HG02763 (cell line): Measurements from ENCODE around the gene PREX1.

Experiments
- ATAC-seq: cut with Tn5 transposase; IDR thresholded peaks from one replicate; pipeline ENCODE4 v1.9.1; 2021; ENCODE audit warnings: mild to moderate bottlenecking, moderate library complexity; ENCODE audit not compliant: unreplicated experiment

The PREX1 gene

GRCh38 chr20:48665785-48666184, 162.0 kb downstream of the PREX1 start:
- no peak for ATAC-seq

DNA sequence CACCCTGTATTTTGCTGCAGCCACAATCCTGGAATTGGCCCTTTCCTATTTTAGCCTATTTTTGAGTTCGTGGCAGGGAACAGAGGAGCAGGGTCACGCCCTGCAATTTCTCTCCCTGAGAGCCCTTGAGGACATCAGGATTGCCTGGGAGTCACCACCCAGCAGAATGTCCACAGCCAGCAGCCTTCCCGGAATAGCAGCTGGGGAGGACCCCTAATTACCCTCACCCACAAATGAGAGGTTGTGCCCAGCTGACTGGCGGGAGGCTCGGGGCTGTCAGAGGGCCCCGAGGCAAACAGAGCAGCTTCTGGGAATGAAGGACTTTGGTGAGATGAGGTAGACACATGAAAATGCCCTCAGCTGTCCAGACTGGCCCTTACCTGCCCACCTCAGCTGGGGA, 165.1 kb downstream of the PREX1 start:
- ATAC-seq, result no peak

DNA sequence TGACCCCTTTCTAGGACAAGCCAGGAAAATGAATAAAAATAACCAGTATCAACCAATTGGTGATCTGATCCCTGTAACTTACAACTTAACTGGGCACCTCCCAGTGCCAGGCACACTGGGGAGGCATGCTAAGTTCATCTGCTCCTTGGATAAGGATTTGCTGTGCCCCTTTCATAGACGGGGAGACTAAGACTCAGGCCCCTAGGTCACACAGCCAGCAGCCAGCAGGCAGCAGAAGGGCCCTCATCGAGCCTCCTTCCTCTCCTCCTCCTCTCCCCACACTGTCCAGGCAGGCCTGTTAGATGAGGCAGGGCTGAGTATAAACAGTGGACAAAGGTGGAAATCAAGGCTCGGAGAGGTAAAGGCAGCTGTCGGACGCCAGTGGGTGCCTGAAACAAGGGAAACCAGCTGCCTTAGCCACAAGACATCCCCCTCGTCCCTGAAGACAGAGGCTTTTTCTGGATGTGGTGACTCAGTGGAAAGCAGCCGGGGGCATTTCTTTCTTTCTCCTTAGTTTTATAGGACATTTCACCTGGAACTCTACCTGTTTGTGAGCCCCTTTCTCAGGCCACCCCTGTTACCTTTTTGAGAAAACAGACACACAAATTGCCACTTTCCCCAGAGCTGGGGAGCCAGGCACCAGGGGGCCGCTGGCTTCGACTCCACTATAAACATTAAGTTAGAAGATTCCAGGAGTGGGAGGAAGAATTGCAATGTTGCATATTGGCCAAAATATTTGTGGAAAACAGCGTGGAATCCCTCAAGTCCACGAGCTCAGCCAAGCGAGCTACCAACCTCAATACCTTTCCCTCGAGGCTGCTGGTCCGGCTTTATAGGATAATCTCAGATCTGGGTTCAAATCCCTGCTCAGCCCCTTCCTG, 166.0 kb downstream of the PREX1 start:
- no peak for ATAC-seq

DNA sequence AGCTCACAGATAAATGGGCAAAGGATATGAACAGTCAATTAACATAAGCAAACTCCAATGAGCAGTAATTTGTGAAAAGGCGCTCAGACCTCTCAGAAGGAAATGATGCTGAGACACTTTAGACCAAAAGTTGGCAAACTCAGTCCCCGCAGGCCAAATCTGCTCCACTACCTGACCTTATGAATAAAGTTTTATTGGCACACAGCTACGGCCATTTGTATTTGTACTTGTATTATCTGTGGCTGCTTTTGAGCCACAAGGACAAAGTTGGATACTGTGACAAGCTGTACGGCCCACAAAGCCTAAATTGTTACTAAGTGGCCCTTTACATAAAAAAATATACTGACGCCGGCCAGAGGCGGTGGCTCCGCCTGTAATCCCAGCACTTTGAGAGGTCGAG, 167.0 kb downstream of the PREX1 start:
- no peak for ATAC-seq

GRCh38 chr20:48659858-48660257, 167.9 kb downstream of the PREX1 start:
- ATAC-seq, result no peak

GRCh38 chr20:48658505-48658904, 169.3 kb downstream of the PREX1 start:
- ATAC-seq, result no peak

- no peak for ATAC-seq
These were observed 169.7 kb downstream of the PREX1 start for GRCh38 chr20:48658198-48658476.

- ATAC-seq, result no peak
These were observed 170.2 kb downstream of the PREX1 start for GRCh38 chr20:48657426-48658197.

GRCh38 chr20:48656661-48657211, 171.1 kb downstream of the PREX1 start:
- no peak for ATAC-seq

DNA sequence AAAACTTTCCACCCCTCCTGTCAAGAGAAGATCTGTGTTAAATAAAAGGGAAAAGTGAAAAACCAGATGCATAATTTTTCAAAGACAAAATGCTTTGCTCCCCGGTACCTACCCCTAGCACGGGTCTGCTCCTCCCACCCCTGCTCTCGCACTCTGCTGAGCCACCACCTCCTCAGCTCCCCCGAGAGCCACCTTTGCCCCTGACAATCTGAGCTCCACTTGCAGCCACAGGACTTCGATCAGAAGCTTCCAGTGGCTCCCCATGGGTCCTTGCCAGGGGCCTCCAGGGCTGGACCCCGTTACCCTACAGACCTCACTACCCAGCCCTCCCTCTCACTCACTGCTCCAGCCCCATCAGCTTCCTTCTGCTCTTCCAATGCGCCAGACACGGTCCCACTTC, 171.7 kb downstream of the PREX1 start:
- ATAC-seq, result no peak

DNA sequence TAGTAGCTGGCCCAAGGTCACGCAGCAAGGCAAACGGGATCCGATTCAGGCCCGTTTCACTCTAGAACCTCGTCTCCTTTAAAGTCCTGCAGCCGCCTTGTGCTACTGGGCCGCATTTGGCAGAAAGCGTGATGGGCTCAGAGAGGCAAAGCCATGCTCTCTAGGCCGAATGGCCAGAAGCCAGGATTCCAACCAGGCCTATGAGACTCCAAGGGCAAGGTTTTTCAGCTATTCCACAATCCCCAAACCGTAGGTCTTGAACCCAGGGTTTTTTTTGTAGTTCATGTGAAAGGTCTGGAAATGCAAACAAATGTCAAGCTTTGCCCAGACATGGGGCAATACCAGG, 174.1 kb downstream of the PREX1 start:
- ATAC-seq, result no peak

DNA sequence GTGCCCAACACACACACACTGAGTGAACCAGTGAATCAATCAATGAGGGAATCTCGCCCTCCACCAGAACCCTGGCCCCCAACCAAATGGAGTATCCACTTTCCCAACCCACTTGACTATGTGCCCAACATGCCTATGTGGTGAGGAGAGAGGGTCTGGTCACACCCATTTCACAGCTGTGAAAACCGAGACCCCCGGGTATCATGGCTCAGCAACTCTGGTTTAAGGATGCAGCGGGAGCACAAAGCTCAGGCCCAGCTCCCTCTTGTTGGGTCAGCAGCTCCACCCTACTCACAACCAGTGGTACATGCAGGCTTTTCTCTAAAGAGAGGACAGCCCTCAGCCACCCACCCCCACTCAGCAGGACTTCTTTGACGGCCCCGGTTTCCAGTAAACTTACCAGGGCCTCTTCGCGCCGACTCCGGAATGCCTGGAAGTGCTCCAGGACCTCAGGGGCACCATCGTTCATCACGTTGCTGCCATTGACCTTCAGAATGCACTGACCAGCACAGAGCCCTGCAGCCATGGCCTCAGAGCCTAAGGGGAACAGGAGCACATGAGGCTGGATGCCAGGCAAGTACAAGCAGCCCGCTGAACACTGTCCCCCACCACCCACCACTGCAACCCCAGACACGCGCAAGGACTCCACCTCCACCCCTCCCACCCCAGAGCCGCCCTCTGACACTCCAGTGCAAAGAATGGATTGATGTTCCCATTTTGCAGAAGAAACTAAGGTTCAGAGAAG, 174.7 kb downstream of the PREX1 start:
- no peak for ATAC-seq

GRCh38 chr20:48651960-48652359, 175.8 kb downstream of the PREX1 start:
- ATAC-seq, result no peak

- no peak for ATAC-seq
These were observed 176.5 kb downstream of the PREX1 start for GRCh38 chr20:48651271-48651670.

DNA sequence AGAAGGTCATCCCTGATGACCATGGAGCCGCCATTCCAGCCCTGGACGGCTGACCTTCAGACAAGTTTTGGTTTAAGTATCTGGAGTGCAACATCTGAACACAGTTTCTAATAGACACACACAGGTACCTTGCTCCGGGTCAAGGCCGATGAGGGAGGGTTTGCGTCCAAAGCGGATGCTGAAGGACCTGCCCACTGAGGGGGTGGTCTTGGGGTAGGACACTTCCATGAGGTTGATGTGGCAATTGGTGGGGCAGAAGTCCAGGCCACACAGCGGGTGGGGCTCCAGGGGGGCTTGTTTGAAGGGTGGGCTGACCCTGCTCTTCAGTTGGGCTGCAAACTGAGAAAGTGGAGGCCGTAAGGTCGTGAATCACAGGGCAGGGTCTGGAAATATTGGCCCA, 177.9 kb downstream of the PREX1 start:
- no peak for ATAC-seq

DNA sequence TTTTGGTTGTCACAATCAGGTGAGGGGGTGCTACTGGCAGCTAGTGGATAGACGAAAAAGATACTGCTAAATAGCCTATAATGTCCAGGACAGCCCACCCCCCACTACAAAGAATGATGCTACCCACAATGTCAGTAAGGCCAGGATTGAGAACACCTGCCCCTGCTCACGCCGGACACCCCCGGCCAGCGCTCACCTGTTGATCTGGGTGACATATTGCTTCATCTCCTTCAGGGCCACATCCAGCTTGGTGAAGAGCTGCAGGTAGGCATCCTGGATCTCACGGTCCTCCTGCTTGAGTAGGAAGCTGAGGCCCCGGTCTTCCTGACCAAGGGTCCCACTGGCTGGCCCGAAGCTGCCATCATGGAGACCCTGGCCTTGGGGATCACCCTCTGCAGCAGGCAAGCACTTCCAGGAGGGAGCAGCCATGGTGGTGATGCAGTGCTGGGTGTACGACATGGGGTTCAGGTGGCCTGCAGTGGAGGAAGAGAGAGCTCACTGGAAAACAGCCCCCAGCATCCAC, 178.6 kb downstream of the PREX1 start:
- ATAC-seq, result no peak

DNA sequence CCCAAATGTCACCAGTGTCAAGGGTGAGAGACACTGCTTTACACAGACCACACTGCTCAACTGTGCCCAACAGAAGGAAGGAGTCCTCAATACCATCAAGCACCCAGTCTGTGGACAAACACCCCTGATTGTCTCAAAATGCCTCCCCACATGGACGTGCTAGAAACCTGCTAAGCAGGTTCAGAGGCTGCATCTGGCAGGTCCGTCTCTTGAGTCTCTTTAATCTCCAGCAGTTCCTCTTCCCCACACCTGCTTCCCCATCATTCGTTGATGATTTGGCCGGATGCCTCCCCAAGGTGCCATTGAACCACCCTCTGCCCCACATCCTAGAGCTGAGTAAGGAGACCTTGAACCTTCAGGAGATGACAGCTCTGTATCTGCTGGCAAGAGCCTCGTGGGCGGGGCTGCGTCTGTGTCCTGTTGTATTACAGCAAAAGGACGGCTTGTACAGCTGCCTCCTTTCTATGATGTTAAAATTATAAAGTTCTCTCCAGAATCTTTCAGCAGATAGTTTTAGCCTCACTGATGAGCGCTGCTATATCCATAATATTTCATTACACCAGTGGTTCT, 179.2 kb downstream of the PREX1 start:
- ATAC-seq, result no peak

- no peak for ATAC-seq
These were observed 179.9 kb downstream of the PREX1 start for GRCh38 chr20:48647858-48648257.

- ATAC-seq, result no peak
These were observed 182.1 kb downstream of the PREX1 start for GRCh38 chr20:48645666-48646065.

DNA sequence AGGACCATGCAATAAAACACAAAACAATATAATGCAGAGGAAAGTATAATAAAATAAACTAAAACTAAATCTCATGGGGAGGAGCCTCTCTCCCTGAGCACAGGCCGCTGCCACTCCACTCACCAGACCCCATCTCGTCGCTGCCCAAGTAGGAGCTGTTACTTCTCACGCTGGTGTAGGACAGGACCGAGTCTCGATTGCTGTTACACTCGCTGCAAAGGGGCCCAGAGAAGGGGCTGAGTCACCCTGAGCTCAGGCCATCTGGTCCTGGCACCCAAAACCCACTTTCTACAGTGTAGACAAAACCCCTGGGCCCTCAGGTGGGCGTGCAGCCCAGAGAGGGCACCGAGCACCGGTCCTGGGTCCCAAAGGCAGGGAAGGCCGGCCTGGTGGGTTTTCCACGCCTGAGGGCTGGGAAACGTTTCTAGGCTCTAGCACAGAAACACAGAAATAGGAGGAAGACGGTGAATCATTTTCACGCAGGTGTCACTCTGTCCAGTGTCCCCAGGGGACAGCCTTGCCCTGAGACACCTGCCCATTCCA, 183.4 kb downstream of the PREX1 start:
- ATAC-seq, result no peak
